AG09309 (cell line): Measurements from ENCODE around the gene COL24A1.

ENCODE experiments used
- DNase-seq: peaks from one replicate; pipeline ENCODE4 v3.0.0-alpha.2; 2010; ENCODE audit warnings: low read depth
- H3K4me3 ChIP-seq: 2 replicates; pipeline ENCODE4 v1.5.1; 2011; ENCODE audit warnings: mild to moderate bottlenecking, low read depth, low read length, moderate library complexity; ENCODE audit not compliant: control insufficient read depth
- TF ChIP-seq, protein P1 (sequence below): IDR thresholded peaks from 2 replicates; pipeline ENCODE4 v1.5.1; 2011; ENCODE audit warnings: mild to moderate bottlenecking, low read depth, low read length, inconsistent platforms; ENCODE audit not compliant: insufficient read depth, control insufficient read depth; ENCODE audit errors: missing control alignments

COL24A1 gene

DNA sequence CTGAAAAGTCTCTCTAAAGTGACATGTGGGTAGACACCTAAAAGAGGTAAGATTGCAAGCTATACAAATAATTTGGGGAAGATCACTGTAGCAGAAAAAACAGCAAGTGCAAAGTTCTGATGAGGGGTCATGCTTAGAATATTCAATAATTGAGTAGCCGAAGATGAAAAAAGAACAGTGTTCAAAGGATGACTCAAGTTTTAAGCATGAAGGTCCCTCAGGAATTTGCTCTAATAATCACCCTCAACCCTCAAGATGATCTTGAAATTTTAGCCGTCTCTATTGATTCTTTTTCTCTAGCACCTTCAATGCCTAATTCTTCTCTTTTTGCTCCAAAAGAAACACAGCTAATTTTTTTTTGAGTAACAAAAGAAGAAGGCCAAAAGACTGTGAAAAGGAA, 257.7 kb downstream of the COL24A1 start:
- TF ChIP-seq, protein P1, sequence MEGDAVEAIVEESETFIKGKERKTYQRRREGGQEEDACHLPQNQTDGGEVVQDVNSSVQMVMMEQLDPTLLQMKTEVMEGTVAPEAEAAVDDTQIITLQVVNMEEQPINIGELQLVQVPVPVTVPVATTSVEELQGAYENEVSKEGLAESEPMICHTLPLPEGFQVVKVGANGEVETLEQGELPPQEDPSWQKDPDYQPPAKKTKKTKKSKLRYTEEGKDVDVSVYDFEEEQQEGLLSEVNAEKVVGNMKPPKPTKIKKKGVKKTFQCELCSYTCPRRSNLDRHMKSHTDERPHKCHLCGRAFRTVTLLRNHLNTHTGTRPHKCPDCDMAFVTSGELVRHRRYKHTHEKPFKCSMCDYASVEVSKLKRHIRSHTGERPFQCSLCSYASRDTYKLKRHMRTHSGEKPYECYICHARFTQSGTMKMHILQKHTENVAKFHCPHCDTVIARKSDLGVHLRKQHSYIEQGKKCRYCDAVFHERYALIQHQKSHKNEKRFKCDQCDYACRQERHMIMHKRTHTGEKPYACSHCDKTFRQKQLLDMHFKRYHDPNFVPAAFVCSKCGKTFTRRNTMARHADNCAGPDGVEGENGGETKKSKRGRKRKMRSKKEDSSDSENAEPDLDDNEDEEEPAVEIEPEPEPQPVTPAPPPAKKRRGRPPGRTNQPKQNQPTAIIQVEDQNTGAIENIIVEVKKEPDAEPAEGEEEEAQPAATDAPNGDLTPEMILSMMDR, result no peak
- no peak overlapping the region for H3K4me3 ChIP-seq
- no peak for DNase-seq

DNA sequence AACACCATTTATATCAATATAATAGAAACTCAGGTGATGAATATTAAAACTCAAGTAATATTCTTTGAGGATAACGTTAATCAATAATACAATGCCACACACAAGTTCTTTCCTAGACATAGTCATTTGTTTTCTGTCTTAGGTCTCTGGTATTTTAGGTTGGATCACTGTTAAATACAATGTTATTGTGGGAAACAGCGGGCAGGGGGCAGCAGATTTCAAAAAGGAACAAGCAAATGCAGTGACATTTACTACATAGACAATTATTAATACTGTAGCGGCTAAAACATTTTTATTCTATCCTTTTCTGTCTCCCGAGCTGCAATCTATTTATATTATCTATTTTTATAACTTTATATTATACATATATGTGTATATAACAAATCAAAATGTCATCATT, 261.9 kb downstream of the COL24A1 start:
- DNase-seq, result peak; percentile 11

DNA sequence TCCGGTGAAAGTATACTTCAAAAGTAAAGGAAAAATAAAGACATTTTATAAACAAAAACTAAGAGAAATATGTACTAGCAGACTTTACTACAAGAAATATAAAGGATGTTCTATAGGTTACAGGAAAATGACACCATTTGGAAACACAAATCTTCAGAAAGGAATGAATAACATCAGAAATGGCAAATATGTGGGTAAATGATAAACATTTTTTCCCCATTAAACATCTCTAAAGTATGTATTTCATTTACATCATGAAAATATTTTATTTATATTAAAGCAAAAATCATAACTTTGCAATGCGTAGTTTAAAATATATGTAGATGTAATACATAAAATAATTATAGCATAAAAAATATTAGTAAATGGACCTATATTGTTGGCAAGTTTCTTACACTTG, 264.2 kb downstream of the COL24A1 start:
- TF ChIP-seq, protein P1, result no peak
- H3K4me3 ChIP-seq, result no peak overlapping the region
- DNase-seq, result no peak

More for the DNA sequence above, 261.9 kb downstream of the COL24A1 start:
- TF ChIP-seq, protein P1, result peak; percentile 57
- H3K4me3 ChIP-seq, result no peak overlapping the region

DNA sequence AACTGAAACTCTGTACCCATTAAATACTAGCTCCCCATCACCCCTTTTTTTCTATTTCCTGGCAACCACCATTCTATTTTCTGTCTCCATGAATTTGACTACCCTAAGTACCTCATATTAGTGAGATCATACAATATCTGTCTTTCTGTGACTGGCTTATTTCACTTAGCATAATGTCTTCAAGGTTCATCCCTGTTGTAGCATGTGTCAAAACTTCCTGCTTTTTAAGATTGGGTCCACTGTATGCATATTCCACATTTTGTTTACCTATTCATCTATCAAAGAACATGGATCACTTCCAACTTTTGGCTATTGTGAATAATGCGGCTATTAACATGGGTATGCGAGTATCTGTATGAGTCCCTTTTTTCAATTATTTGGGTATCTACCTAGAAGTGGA, 266.7 kb downstream of the COL24A1 start:
- TF ChIP-seq, protein P1, result no peak
- no peak for DNase-seq
- no peak overlapping the region for H3K4me3 ChIP-seq

DNA sequence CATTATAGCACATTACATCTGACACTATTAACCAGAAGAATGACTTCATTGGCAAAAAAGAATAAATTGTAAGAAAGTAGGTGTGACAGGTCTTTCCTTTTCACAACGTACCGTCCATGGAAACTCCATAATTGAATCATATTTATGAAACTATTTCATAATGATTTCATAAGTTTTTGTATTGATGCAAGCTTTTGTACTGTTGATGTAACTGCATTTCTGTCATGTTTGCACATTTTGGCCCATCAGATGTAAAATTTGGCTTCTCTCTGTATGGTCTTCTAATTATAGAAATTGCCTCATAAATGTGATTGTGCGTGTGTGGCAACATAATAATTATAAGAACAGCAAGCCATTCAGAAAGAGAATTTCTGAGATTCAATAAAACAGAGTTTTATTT, 267.7 kb downstream of the COL24A1 start:
- H3K4me3 ChIP-seq, result no peak overlapping the region
- DNase-seq, result no peak
- TF ChIP-seq, protein P1, result no peak

DNA sequence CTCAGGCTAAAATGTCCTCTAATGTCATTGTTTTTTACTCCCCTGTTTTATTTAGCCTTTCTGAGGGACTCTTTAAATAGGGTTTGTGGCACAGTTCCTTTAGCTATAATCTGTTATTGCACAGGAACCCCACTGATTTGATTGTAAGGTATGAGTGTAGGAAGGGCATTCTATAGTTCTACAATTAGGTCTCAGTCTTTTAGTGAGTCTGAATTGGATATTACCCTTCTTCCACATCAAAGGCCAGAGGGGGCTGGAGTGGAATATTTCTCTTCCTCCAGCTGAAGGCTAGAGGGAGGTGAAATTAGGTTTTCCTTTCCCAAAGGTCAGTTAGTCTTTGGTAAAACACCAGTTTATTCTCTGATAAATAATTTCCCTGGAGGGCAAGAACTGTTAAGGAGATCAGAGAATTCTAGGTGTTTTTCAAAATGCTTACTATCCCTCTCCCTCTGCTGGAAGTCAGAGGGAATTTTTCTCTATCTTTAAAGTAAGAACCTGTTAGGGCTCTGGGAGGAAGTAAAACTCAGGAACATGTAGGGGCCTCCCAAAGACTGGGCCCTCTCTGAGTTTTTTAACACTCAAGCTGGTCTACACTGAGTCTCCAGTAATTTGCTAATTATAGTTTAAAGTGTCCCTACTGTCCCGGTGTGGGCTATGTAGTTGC, 272.1 kb downstream of the COL24A1 start:
- DNase-seq, result no peak
- H3K4me3 ChIP-seq, result no peak overlapping the region
- TF ChIP-seq, protein P1, result peak; percentile 59
